AG09319 (cell line): ENCODE results near the gene POLR3A.

Experiments used
- DNase-seq: peaks from one replicate; pipeline ENCODE4 v3.0.0-alpha.2; 2010; ENCODE audit warnings: low read depth; ENCODE audit errors: extremely low read depth
- TF ChIP-seq, protein P1 (sequence below): IDR thresholded peaks from 2 replicates; pipeline ENCODE4 v1.5.1; 2011; ENCODE audit warnings: low read depth, mild to moderate bottlenecking, inconsistent platforms, low read length, moderate library complexity

The POLR3A gene

DNA sequence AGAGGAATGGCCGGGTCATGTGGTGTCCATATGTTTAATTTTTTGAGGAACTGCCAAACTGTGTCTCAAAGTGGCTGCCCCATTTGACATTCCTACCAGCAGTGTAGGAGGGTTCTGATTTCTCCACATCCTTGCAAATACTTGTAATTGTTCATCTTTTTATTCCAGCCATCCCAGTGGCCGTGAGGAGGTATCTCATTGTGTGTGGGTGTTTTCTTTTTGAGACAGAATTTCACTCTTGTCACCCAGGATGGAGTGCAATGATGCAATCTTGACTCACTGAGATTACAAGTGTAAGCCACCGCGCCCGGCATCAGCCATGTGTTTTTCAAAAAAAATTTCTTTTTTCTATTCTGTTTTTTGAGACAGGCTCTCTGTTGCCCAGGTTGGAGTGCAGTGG is 64.0 kb downstream of the POLR3A start:
- TF ChIP-seq, protein P1, sequence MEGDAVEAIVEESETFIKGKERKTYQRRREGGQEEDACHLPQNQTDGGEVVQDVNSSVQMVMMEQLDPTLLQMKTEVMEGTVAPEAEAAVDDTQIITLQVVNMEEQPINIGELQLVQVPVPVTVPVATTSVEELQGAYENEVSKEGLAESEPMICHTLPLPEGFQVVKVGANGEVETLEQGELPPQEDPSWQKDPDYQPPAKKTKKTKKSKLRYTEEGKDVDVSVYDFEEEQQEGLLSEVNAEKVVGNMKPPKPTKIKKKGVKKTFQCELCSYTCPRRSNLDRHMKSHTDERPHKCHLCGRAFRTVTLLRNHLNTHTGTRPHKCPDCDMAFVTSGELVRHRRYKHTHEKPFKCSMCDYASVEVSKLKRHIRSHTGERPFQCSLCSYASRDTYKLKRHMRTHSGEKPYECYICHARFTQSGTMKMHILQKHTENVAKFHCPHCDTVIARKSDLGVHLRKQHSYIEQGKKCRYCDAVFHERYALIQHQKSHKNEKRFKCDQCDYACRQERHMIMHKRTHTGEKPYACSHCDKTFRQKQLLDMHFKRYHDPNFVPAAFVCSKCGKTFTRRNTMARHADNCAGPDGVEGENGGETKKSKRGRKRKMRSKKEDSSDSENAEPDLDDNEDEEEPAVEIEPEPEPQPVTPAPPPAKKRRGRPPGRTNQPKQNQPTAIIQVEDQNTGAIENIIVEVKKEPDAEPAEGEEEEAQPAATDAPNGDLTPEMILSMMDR = no peak; the same call in 1 of the 2 replicates
- peak; percentile 65 for DNase-seq

- no peak for DNase-seq
- TF ChIP-seq, protein P1 = no peak
Observed at GRCh38 chr10:77964811-77965210, 64.5 kb downstream of the POLR3A start.

DNA sequence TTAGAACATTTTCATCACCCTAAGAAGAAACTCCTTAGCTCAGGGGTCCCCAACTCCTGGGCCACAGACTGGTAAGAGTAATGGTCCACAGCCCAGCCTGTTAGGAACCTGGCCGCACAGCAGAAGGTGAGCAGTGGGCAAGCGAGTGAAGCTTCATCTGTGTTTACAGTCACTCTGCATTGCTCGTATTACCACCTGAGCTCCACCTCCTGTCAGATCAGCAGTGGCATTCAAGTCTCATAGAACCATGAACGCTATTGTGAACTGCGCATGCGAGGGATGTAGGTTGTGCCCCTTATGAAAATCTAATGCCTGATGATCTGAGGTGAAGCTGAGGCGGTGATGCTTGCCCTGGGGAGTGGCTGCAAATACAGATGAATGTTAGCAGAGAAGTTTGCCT is 65.4 kb downstream of the POLR3A start:
- no peak for DNase-seq
- TF ChIP-seq, protein P1 = no peak

DNA sequence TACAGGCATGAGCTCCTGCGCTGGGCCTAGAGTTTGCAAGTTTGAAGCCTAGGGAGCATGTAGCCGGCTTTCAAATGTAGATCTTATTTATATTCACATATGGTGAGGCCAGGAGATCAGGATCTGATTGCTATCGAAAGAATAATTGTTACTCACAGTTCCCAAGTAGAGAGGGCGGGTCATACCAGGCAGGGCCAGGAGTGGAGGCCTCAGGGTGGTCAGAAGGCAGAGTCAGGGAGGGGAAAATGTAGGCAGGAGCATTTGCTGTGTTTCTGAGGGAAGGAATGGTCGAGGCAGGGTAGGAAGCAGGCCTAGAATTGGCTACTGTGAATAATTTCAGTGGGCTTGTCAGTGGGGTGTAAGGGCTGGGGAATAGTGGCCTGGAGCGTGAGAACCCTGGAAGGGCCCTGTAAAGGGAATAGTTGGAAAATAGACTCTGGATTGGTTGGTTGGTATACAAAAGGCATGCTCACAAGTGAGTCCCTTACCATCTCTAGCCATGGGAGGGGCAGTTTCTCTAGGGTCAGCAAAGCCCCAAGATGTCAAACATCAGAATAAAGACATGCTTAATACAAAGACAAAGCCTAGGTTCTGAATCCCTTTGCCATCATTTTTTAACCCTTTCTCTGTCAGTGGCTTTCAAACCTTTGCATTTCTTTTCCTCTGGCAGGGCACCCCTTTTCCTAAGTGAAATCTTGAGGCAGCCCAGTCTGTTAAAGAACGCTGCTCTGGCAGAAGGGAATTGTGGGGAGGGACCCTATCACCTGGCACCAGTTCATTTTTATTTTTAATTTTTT is 66.8 kb downstream of the POLR3A start:
- TF ChIP-seq, protein P1 = no peak
- no peak for DNase-seq

DNA sequence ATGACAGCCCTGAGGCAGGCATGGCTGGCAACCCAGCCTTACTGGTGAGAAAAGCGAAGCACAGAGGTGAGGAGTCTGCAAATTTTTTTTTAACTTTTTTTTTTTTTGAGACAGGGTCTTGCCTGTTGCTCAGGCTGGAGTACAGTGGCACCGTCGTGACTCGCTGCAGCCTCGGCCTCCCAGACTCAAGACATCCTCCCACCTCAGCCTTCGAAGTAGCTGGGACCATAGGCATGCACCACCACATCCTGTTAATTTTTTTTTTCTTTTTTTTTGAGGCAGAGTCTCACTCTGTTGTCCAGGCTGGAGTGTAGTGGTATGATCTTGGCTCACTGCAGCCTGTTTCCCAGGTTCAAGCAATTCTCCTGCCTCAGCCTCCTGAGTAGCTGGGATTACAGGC is 67.6 kb downstream of the POLR3A start:
- DNase-seq = no peak

DNA sequence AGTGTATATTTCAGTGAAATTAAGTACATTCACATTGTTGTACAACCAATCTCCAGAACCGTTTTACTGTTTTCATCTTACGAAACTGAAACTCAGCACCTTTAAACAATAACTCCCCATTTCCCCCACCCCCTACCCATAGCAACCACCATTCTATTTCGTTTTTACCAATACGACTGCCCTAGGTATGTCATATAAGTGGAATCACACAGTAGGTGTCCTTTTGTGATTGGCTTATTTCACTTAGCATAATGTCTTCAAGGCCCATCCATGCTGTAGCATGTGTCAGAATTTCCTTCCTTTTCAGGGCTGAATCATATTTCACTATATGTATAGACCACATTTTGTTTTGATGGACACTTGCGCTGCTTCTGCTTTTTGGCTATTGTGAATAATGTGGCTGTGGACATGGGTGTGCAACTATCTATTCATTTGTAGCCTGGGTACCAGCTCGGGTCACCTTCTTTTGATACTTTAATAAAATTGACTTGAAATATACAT is 68.4 kb downstream of the POLR3A start:
- TF ChIP-seq, protein P1 = no peak
- DNase-seq = no peak

More for the DNA sequence above, 67.6 kb downstream of the POLR3A start:
- TF ChIP-seq, protein P1 = no peak

DNA sequence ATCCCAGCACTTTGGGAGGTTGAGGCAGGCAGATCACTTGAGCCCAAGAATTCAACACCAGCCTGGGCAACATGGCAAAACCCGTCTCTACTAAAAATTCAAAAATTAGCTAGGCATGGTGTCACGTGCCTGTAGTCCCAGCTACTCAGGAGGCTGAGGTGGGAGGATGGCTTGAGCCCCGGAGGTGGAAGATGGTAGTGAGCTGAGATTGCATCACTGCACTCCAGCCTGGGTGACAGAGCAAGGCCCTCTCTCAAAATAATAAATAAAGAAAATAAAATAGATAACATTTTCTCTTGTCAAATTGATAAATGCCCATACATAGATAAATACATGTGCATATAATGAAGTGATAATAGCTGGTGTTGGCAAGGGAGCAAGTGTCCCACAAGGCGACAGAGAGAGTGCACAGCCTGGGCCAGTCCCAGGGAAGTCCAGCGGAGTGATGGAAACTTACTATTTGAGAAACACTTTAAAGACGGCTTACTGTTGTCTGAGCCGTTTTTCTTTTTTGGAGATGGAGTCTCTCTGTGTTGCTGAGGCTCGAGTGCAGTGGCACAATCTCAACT is 69.3 kb downstream of the POLR3A start:
- DNase-seq = no peak
- TF ChIP-seq, protein P1 = no peak
